HTR-8/SVneo (cell line): ENCODE data around the gene AUNIP.

Experiments
- DNase-seq: peaks from one replicate; pipeline ENCODE4 v3.0.0; 2011; ENCODE audit warnings: low spot score, mixed read lengths; ENCODE audit not compliant: insufficient read length
- FAIRE-seq: peaks from 2 replicates; lab custom pipeline; 2011; peaks lifted over from hg19 to GRCh38; lab: Jason Lieb, UNC

The AUNIP gene

DNA sequence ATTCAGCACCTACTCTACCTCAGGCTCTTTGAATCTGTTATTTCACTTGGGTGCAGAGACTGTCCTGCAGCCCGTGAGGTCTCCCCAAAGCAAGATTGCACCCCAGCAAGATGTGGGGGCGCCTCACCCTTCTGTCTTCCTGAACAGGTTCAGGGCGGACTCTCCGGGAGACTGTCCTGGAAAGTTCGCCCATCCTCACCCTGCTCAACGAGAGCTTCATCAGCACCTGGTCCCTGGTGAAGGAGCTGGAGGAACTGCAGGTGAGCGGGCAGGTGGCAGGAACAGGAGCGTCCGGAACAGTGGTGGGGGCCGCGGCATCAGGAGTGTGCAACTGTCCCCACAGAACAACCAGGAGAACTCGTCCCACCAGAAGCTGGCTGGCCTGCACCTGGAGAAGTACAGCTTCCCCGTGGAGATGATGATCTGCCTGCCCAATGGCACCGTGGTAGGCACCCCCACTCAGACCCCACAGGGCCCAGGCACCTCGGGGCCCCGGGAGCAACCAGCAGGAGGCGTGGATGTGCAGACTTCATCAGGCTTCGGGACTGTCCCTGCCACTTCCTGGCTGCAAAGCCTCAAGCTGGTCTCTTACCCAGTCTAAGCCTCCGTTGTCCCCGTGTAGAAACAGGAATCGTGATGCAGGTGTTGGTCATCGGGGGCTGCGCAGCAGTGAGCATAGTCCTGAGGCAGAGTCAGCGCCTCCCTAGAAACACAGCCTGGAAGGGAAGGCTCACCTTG, 45.4 kb downstream of the AUNIP start:
- DNase-seq (no peak), FAIRE-seq (no peak)

DNA sequence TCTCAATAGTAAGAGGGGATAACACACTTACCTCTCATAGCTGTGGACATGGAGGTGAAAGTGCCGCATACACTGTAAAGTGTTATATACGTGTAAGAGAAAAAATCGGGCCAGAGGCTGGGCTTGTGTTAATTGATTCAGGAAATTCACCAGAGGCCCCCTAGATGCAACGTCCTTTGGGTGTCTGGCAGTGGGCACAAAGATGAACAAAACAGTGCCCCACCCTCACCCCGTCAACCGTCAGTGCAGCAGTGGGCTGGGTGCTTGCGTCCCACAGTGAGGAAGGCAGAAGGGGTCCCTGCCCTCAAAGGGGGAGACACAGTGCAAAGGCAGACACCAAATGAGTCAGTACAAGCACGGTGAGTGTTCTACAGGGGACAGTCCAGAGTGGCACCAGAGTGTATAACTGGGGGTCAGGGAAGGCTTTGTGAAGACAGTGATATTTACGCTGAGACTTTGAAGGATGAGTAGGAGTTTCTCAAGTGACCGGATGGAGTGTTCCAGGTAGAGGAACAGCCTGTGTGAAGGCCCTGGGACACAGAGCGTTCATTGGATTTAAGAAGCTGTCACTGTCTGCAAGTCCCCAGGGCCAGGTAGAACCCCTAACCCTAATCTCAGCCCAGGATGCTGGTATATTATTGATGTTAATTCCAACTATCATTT, 46.1 kb downstream of the AUNIP start:
- no peak for FAIRE-seq
- DNase-seq = no peak

DNA sequence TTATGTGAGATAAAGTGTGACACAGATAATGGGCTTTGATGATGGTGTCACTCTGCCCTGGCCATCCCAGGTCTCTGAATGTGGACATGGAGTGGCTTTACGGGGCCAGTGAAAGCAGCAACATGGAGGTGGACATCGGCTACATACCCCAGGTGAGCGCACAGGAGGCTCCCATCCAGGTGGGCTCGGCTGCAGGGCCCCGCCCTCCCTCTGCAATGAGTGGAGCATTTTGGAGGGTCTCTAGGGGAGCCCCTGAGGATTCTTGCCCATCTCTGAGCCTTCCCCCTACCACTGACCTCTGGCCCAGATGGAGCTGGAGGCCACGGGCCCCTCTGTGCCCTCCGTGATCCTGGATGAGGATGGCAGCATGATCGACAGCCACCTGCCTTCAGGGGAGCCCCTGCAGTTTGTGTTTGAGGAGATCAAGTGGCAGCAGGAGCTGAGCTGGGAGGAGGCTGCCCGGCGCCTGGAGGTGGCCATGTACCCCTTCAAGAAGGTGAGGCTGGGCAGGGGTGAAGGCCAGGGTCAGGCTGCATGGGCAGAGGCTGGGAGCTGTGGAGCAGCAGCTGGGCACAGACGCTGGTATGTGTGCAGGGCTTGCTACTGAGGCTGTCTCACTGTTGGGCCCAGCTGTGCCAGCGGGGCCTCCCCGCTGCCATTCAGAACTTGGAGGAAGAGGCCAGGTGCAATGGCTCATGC, 47.7 kb downstream of the AUNIP start:
- FAIRE-seq (no peak), DNase-seq (no peak)

DNA sequence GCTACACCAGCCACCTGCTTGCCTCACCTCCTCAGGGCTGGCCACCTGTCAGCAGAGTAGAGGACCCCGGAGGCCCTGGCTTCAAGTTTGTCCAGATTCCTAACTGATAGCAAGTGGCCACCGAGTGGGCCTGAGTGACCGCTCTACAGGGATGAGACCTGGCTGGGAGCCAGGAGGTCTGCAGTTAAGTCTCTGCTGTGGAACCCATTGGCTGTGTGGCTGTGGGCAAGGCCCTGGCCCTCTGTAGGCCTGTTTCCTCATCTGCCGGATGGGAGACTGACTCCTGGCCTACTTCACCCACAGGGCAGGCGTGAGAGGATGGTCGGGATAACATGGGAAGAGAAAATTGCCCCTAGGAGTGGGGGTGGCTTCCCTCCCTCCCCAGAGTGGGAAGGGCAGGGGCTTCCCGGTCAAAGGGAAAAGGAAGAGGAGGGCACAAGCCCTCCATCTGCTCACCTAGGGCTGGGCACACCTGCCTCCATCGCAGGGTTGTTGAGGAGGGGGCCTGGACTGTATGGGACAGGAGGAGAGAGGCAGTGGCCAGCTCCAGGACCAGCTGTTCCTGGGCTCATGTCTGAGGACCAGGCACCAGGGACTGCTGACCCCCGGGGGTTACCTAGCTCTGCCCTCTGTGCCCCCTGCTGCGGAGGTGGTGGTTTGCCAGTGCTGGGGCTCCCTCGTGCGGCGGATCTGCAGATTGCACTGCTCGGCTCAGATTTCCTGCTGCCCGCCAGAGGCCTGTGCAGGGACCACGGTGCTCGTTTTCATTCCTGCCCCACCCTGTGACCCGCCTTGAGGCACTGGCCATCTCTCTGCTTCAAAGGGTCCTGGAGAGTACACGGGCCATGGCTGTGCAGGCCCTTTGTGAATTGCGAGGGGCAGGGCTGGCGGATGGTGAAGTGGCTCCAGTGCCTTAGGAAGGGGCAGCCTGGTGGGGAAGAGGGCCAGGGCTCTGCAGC, 48.6 kb downstream of the AUNIP start:
- DNase-seq = peak; percentile 59
- FAIRE-seq = peak; percentile 42

GRCh38 chr1:25809929-25810328, 49.3 kb downstream of the AUNIP start:
- no peak for DNase-seq
- no peak for FAIRE-seq

GRCh38 chr1:25809283-25809926, 49.9 kb downstream of the AUNIP start:
- DNase-seq = no peak
- no peak for FAIRE-seq

GRCh38 chr1:25808481-25809244, 50.6 kb downstream of the AUNIP start:
- FAIRE-seq = no peak
- DNase-seq = no peak

GRCh38 chr1:25807480-25808390, 51.5 kb downstream of the AUNIP start:
- FAIRE-seq (no peak), DNase-seq (no peak)

GRCh38 chr1:25806418-25806817, 52.8 kb downstream of the AUNIP start:
- DNase-seq = no peak
- FAIRE-seq = no peak

GRCh38 chr1:25805863-25806225, 53.4 kb downstream of the AUNIP start:
- no peak for DNase-seq
- no peak for FAIRE-seq

DNA sequence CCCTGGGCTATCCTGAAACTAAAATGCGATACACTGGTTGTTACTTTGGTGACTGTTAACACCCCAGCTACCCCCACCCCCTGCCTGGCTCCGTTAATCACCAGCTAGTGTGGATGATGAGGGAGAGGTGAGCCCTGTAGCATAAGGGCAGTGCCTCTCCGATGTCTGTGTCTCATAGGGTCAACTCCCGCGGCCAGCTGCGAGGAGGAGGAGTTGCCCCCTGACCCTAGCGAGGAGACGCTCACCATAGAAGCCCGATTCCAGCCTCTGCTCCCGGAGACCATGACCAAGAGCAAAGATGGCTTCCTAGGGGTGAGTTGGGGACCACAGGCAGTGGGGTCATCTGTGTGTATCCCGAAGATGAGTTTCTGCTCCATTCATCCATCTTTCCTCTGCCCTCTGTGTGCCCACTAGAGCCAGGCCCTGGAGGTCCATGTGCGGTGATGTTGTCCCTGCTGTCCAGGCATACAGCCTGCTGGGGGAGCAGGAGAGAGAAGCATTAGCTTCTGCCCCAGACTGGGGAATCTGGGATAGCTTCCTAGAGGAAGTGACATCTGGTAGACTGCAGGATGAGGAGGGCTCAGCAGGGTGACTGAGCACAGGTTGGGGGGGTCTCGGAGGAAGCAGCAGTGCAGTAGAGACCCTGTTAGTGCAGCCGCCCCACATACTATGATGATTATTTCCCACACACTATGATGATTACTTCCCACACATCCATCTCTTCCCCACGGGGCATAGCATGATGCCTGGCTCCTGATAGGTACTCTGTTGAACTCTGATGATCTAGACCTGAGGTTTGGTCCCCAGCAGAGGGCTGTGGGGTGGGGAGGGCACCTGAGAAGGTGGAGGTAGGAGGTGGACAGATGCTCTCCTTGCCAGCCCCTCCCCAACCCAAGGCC, 54.0 kb downstream of the AUNIP start:
- FAIRE-seq = no peak

GRCh38 chr1:25804244-25804963, 54.9 kb downstream of the AUNIP start:
- FAIRE-seq (no peak), DNase-seq (no peak)

More for the DNA sequence above, 54.0 kb downstream of the AUNIP start:
- no peak for DNase-seq

DNA sequence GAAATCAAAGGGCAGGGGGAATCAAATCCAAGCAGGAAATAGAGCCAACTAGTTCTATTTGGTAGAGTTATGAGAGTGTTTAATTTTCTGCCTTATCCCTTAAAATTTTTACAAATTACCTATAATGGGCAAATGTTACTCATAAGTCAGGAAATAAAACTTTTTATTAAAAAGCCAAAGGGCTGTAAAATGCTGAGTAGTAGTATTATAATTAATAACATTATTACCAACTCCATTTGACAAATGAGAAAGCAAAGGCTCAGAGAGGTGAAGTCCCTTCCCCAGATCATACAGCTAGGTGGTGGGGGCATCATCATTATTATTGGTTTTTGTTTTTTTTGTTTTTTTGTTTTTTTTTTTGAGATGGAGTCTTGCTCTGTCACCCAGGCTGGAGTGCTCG, 55.9 kb downstream of the AUNIP start:
- no peak for FAIRE-seq
- no peak for DNase-seq

DNA sequence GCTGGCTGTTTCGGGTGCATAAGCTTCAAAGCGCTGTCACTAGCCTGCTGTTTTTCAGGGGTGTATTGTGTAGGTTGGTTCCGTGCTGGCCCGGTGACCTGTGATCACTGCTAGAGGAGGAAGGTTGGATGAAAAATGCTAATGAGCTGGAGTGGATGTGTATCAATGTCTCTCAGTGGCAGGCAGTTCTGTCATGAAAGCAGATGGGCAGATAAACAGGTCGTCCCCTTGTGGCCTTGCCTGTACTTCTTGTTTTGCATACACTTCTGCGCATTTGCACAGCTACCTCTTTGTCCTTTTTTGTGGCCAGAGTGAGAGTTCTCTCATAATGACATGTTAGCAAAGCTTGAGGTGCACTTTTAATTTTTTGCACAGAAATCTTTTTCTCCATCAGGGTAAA, 56.3 kb downstream of the AUNIP start:
- no peak for DNase-seq
- no peak for FAIRE-seq

DNA sequence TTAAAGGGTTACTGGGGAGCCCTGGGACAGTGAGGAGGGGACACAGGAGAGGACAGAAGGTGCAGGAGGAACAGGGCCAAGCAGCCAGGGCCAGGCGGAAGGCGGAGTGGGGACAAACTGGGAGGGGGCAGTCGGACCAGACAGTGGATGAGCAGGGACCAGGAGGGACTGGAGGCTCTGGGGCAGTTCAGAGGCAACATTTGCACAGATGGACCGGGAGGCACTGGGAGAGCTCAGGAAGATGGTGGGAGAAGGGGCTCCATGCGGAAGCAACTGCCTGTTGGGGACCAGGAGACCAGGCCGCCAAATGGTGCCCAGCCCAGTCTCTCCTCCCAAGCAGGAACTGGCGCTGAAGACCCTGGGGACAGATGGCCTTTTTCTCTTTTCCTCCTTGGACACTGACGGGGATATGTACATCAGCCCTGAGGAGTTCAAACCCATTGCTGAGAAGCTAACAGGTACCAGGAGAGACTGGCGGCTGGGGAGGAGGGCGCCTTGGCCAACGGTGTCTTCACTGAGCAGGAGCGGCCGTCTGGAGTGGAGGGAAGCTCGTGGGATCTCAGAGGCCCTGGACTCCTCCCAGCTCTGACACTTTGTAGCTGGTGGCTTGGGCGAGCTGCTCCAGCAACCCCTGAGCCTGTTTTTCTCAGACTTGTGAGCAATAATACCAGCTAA, 58.4 kb downstream of the AUNIP start:
- no peak for FAIRE-seq
- DNase-seq = no peak
